ENCODE measurements around the gene C5orf63.
"Not testable (repeated sequence)": the region's sequence is repeated elsewhere in the genome, so short reads cannot be mapped to it uniquely, and the experiment has no call there.

Gene C5orf63

DNA sequence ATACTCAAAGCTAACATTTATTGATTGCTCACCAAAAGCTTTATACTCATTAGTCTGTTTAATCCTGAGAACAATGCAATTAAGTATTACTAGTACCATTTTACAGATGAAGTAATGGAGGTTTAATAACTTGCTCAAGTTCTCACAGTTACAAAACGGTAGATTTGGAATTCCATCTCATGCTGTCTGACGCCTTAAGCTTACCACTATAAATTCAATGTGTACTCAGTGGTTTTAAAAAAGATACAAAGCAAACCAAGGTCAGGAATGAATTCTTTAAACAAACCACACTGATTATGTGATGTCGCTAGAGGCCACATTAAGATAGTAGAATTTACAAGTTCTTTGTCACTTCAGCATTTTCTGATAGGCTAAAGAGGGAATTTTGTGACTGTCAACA lies 1.2 kb upstream of the C5orf63 start:
- DNase-seq (ENCODE audit: low read depth in 2 of 2) = no peak

DNA sequence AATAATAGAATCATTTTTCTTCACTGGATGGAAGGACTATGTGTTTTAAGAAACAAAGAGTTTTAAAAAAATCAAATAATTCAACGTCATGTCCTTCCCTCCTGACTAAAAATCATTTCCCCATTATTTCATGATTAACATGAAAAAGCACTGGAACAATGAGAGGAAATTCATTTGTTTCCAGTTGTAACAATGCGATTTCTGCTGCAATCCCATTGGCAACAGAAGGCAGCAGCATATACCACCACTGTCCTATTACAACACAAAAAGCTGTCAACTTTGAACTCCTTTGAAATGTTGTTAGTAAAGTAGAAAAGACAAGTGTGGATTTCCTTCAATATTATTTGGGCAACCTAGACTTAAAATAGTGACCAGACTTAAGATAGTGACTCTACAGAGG lies 3.1 kb downstream of the C5orf63 start:
- no peak for DNase-seq (ENCODE audit: low read depth in 2 of 2)

DNA sequence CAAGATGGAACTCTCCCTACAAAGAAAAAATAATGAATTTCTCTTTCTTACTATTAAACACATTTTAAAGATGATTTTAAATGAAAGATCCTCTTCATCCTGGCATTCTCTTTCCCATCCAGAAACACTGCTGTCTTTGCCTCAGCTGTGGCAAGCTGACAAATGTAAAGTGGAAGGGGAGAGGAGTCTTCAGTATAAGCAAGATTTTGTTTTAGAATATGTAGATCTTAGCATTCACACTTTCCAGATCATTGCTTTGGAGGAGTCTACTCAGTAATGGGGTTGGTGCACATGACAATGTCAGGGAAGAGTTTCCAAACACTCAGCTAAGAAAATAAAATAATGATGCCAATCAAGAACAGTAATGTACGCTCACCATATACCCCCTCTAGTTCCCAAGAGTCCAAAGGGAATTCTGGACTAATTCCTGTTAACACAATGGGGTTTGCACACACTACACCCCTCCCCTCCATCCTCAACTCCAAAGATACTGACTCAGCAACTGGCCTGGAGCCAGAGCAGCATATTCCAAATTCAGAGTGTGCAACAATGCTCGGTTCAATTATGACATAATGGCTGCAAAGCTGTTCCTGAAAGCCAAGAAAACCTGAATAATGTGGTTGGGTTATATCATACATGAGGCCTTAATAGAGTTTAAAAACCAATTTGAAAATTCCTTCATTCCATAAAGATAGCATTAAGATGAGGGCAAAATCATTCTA lies 4.6 kb downstream of the C5orf63 start:
- DNase-seq (ENCODE audit: low read depth in 2 of 2) = no peak

DNA sequence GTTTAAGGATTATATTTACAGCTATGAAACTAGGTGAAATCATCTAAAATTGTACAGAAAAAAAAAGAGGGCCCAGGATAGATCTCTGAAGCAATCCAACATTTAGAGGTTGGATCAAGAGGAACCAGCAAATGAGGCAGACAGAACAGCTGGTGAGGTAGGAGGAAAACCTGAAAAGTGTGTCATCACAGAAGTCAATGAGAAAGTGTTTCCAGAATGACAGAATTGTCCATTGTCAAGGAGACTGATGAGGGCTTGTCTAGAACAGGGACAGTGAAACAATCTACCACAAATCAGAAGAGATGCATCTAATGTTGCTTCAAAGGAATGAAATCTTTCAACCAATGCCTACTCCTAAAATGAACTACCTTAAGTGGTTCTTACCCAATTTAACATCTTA lies 6.6 kb downstream of the C5orf63 start:
- no peak for DNase-seq (ENCODE audit: low read depth in 2 of 2)

DNA sequence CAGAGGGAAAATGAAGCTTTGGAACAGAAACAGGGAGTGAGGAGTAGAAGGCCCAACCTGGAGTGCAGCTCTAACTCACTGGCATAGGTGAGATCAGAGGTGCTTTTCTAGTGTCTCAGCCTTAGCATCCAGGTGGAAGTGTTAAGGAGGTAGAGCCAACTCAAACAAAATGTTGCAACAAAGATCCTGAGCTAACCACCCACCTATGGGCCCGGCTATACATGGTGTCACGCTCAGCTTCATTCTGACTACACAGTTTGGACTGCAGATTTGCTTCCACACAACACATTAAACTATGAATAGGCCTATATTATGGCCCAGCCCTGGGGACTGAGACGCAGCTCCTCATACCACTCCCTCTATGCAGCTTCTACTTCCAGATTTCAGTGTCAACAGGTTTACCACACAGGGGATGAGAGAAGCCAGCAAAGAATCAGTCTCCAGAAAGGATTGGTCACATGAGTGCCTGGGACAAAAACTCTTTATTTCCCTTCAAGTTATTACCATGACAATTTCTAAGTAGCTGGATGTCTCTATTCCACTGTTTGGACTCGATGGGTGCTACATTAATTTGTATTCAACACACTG lies 9.0 kb downstream of the C5orf63 start:
- DNase-seq (ENCODE audit: low read depth in 2 of 2) = no peak

DNA sequence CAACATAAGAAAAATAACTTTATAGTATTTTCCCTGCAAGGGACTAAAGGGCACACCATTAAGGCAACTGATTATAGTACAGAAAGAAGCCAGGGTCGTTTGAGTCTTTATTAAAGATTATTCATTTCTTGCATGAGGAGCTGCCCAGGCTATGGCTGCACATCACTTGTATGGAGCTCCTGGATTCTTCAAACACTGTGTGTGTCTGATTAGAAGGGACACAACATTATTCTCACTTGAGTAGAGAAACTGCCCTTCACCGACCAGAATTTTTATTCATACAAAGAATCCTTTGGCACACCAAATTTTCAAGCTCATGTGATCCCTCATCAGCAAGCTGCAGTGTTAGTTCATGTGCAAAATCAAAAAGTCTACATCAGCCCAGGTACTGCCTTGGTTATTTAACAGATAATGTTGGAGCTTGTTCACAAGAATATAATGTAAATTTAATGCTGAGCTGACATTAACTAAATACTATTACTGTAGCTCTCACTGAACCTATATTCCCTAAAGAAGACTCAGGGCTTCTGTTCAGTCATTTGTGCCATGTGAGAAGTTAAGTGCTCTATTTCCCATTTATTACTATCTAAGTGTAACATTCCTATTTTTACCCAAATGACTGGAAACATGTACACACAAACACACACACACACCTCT lies 9.9 kb downstream of the C5orf63 start:
- DNase-seq (ENCODE audit: low read depth in 2 of 2) = no peak

DNA sequence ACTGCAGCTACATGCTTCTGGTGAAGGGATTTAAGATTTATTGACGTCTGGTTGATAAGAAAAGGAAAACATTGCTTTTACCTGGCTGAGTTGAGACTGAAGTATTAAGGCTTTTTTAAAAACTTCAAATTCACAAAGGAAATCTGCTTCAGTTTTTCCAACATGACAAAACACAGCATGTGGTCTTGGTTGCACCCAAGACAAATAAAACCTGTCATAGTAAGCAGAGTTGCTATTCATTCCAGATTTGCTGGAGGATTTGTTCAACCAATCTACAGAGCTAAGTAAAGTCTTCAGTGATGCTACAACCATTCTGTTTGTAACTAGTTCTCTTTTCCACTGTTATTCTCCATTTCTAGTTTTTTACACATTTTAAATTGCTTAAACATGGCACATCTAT lies 11.3 kb downstream of the C5orf63 start:
- no peak for DNase-seq (ENCODE audit: low read depth in 2 of 2)

DNA sequence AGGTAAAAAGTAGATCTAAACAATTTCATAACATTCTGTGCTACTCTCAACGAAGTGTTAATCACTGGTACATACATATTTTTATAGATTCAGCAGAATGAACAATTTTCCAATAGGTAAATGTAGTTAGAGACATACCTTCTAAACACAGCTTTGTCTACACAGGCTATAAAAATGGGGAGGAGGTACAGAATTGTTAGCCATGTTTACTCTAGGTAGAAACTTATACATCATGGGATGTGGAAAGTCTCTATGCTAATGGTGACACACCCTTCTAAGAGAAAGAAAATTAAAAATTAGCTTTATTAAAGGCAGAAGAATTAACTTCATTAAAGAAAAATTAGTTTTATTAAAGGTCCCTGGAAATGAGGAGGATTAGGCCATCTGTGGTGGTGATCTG lies 11.8 kb downstream of the C5orf63 start:
- DNase-seq (ENCODE audit: low read depth in 2 of 2) = no peak

DNA sequence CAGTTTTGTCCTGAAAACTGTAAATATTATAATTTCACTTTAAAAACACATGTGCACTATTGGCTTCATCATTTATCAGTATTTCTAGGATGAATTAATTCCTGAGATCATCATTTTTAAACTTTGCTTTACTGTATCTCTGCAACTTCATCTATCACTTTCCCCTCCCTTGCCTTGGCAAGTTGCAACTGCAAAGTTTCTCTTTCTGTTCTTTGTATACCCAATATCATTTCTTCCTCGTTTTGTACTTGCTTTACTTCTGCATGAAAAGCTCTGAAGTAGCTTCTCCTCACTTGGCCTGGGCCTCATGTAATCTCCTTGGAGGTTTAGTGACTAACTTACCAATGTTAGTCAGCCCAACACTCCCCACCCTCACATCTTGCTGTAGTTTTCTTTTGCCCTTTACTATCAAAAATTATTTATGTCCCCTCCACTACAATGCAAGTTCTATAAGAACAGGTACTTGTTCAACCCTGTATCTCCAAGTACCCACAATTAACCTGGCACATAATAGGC lies 12.8 kb downstream of the C5orf63 start:
- no peak for DNase-seq (ENCODE audit: low read depth in 2 of 2)

DNA sequence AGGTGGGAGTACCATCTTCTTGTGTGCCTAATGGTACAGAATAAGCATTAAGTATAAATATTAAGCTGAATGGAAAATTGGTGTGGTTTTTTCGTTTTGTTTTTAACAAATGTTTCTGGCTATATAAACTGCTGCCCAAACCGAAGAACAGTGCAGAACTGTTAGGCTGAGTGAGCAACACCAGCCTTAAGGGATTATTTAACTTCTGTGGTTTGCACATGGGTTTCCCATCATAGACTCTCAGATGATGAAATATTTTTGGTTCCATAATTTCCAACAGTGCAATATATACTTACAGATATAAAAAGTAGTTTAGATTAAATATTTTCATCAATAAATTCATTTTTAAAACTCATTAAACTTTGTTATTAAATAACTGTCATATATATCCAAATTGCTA lies 16.4 kb downstream of the C5orf63 start:
- no peak for DNase-seq (ENCODE audit: low read depth in 2 of 2)

DNA sequence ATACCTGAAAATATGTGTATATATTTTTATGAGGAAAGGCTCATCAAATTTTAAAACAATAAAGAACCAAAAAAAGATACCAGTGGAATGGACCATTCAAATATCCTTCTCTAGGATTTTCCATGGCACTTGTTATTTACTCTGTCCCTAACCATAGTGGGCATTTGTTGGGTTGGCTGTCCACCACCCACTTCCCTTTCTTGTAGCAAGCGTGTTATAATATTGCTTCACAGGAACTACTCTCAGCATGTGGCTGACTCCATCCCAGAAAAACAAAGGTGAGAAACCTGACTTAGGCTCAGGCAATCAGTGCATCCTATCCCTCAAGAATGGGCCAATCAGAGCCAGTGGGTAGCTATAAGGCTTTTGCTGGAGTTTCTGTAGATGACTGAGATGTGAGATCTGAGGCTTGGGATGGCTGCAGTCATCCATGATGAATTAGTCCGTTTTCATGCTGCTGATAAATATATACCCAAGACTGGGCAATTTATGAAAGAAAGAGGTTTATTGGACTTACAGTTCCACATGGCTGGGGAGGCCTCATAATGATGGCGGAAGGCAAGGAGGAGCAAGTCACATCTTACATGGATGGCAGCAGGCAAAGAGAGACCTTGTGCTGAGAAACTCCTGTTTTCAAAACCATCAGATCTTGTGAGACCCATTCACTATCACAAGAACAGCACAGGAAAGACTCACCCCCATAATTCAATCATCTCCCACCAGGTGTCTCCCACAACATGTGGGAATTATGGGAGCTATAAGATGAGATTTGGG lies 17.2 kb downstream of the C5orf63 start:
- DNase-seq (ENCODE audit: low read depth in 2 of 2) = no peak

DNA sequence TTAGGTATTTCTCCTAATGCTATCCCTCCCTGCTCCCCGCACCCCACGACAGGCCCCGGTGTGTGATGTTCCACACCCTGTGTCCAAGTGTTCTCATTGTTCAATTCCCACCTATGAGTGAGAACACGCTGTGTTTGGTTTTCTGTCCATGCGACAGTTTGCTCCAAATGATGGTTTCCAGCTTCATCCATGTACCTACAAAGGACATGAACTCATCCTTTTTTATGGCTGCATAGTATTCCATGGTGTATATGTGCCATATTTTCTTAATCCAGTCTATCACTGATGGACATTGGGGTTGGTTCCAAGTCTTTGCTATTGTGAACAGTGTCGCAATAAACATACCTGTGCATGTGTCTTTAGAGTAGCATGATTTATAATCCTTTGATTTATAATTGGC lies 19.8 kb downstream of the C5orf63 start:
- DNase-seq (ENCODE audit: low read depth in 2 of 2) = not testable (repeated sequence)

DNA sequence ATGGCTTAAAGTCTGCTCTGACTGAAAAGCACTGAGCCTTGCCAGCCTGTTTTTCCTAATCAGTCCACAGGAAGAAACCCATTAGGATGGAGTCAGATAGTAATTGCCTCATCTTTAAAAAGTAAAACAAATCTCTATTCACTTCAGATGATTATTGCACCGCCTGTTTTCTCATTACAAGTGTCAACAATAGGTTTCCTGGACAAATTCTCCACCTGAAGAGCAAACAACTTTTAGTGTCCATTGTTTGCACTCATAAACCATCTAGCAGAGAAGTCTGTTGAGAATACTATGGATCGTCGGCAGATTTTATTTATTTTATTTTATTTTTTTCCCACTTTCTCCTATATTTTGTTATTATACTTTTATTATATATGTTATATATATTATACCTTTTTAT lies 20.3 kb downstream of the C5orf63 start:
- no peak for DNase-seq (ENCODE audit: low read depth in 2 of 2)

DNA sequence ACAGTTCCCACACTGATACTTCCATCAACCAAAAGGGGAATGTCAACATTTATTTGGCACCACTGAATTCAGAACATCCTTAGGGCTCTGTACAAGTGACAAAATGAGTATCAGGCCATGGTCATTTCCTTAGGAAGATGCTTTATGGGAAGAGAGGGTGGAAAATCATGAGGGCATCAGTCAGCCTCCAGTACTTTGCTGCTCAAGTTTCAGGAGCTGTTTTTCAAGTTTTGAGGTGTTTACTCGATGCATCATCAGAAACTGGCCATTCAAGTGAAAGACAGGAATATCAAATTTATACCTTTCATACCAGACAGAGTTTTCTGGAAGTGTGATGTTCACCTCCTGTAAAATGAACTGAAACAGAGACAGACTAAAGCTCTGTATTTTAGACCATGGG lies 21.7 kb downstream of the C5orf63 start:
- DNase-seq (ENCODE audit: low read depth in 2 of 2) = no peak

DNA sequence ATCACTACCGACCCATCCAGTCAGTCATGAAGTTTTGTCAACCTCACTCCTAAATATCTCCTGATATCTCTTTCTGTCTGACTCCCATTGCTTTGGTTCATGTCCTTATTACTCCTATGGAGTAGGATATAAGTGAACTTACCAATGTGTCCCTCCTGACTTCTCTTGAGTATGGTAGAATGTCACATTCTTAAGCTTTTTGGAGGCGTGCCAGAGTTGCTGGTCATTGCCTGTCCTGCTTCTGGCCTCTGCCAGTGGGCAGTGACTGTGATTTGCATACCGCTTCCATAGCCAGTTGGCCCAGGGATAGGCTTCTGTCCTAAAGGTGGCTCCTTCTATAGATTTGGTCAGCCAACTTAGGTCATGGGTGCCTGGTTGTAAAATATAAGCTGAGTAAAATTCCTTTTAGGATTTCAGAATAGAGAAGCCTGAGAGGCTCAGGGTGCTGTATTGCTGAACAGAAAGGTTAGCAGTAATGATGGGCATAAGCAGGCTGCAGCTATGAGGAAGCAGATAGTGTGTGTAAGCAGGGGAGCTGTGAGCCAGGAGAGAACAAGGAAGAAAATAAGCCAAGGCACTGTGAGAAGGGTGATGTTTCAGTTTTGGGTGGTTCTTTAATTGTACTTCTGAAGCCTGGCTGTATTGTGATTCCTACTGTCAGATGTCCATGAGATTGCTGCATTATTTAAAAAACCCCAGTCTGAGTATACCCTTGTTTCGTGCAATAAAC lies 26.8 kb downstream of the C5orf63 start:
- no peak for DNase-seq (ENCODE audit: low read depth in 2 of 2)

DNA sequence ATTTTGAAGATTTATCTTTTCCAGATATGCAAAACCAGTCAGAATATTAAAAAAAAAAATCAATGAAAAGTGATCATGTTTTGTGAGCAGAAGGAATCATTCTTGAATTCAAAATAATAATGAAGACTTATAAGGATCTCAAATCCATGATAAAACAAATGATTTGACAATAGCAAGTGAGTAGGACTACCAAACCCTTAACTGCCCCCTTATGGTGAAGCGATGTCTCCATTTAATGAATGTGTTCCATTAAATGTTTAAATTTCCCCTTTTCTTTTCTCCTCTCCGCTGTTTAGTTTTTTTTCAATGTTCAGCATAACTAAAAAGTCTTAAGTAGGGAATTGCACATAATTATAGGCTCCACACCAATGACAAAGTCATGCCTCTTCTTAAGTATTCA lies 30.7 kb downstream of the C5orf63 start:
- DNase-seq (ENCODE audit: low read depth in 2 of 2) = no peak

DNA sequence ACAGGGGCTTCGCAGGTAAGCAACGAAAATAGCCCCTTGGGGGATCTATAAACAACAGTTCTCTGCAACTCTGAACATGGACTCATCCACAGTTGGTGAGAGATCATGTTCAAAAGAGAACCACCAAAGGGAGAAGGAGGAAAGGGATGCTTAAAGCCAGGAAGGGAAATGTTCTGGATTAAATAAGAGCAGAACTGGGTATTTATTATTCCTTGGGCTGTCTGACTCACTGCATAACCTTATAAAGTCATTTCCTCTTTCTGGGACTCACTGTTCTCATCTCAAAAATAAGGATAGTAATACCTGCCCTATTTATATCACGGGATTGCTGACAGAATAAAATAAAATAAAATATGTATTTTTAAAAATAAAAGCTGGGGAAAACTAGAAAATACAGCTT lies 31.7 kb downstream of the C5orf63 start:
- no peak for DNase-seq (ENCODE audit: low read depth in 2 of 2)

DNA sequence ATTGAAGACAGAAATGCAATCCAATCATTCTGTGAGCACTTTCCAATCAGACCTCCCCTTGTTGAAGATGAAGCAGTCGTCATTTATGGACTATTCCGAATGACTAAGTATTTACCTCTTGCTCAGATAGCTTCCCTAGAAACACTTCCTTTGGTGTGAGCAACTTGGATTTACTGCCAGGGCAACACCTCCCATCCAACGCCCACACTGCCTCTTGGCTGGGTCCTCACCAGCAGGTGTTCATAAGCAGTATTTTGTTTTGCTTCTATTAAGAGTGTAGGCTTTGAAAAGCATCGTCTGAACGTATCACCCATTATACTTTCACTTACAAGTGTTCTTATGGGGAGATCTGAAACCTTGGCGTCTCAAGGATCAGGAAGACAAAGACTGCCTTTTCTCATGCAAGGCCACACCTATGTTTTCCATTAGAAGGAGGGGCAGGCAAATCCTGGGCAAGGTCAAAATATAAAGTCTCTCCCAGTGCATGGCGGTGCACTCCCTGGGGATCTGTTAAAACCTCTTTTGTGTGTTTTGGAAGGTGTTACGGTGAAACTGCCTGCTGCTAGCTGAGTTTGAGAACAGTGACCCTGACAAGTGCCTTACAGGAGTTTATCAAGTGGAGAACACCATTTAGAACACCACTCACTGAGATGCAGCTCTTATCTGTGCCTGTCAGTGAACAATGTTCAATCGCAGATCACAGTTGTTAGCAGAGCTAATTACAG lies 32.3 kb downstream of the C5orf63 start:
- DNase-seq (ENCODE audit: low read depth in 2 of 2) = no peak

DNA sequence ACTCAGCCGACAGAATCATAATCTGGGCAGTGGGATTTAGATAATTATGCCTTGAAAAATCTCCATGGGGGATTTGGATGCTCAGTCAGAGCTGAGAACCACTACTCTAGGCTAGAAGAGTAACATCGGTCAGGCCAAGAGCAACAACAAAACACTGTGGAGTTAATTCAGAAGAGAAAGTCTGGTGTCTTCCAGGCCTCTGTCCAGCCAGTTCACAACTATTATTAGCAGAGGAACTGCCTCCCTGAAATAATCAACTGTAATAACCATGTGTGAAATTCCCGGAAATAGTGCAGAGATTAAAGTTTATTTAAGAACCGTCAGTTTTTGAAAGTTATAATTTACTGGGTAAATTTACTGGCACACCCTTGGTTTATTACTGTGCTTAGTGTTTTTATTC lies 34.8 kb downstream of the C5orf63 start:
- no peak for DNase-seq (ENCODE audit: low read depth in 2 of 2)

DNA sequence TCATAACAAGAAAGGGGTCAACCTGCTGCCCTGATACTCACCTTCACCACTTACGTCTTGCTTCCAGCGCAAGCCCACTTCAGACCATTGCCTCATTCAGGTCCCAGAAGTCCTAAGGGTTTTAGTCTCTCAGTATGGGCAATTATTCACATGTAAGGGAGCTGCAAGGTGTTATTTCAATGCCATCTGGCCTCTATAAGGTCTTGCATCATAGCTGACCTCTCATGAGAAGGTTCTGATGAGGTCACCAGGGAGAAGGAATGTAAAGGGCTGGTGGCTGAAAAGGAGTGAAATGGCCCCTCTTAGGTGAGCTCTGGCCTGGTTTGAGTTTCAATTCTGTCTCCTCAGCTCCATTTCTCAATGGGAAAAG lies 41.5 kb downstream of the C5orf63 start:
- DNase-seq (ENCODE audit: low read depth in 2 of 2) = no peak
